NCI-H1436 (cell line): ENCODE measurements around the gene SNHG17.
"Not testable (repeated sequence)": the region's sequence is repeated elsewhere in the genome, so short reads cannot be mapped to it uniquely, and the experiment has no call there.

ENCODE experiments used
- DNase-seq: peaks from one replicate; lab custom pipeline; 2025; lab: John Stamatoyannopoulos, UW

SNHG17 gene

DNA sequence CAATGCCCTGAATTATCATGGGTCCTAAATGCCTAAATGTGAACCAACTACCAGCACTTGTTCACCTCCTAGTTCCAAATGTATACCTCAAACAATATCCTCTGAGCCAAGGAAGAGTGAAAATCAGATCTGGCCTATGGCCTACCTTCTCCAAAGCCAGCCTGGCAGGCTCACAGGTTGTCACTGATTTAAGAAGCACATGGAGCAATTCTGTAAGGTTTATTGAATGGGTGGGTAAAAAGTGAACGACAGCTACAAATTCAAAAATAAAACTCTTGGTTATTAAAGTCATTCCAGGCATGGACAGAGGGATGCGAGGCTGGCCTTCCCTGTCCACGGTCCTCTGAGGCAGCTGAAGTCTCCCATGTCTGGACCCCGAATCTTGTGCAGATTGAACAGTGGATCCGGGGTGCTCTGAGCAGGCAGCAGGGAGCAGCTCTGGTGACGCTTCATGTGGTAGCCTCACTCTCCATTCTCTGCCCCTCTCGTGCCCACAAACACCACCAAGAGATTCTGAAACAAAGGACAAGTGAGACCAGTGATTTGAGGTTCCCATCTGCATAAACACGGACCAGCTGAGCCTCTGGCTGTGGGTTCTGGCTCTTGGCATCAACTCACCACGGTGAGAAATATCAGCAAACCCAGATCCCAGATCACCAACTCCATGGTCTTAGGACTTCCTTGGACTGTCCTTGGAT lies 14.6 kb downstream of the SNHG17 start:
- no peak for DNase-seq

DNA sequence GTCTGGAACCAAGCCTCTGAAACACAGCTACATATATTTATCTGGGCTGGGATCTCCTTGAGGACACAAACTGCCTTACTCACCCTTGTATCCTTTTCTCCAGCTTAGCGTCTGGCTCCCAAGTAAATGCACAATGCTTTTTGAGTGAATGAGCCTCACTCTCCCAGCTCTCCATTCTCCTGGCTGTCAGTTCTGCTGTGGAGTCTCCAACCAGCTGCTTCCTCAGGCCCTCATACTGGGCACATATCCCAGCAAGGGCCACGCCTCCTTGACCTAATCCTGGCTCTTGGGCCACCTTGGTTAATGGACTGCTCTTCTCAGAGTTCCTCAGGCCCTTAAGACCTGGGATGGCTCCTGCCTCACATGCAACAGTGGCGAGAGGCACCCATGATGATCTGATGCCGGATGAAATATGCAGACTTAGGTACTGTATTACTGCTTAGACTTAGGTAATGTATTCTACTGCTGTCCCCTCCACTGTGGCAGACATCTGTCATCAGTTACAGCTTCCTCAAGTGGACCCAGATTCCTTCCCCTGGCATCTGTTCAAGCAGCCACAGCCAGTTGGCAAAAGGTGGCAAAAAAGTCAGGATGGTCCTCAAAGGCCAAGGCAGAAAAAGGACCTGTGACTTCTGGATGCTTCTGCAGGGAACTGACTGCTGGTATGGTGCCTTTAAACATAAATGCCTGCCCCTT lies 16.5 kb downstream of the SNHG17 start:
- DNase-seq, result no peak

DNA sequence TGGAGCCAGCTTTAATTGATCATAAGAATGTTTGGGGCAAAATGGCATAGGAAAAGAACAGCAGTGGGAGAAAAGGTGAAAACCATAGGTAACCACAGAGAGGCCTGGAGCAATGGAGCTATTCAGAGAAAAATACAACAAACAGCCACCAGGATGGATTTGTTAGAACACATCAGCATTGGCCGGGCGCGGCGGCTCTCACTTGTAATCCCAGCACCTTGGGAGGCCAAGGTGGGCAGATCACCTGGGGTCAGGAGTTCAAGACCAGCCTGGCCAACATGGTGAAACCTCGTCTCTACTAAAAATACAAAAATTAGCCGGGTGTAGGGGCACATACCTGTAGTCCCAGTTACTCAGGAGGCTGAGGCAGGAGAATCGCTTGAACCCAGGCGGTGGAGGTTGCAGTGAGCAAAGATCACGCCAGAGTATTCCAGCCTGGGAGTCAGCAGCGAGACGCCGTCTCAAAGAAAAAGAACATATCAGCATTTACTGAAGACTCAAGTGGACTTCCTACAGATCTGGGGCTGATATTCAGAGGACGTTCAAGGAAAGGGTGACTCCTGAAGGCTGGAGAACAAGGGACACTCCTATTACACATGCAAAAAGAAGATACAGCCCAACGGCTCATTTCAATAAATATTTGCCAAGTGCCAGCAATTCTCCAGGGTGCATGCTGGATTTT lies 20.2 kb downstream of the SNHG17 start:
- DNase-seq, result no peak

DNA sequence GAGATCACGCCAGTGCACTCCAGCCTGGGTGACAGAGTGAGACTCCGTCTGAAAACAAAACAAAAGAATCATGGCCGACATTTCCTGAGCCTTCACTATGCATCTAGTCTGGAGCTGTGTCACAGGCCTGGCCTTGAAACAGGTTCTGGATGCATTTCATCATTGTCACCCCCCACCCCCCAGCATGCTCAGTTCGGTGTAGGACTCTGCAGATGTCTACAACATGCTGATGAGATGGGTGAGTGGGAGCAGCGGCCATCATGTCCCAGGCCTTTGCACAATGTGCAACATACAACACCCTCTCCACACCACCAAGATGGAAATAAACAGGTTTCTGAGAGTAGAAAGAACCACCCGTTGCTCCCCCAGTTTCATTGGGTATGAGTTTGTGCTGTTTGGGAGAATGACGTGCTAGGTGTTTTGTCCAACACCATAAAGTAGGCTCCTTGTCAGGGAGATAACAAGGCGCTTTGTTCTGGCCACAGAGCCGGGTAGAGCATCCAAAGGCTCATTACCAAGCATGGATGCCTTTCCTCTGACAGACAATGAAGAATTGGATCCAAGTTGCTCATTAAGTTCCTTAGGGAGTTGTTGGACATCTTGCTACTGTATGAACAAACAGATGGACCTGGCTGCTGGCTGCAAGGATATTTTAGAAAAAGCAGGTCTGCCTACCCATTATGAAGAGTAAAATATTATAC lies 22.1 kb downstream of the SNHG17 start:
- no peak for DNase-seq

DNA sequence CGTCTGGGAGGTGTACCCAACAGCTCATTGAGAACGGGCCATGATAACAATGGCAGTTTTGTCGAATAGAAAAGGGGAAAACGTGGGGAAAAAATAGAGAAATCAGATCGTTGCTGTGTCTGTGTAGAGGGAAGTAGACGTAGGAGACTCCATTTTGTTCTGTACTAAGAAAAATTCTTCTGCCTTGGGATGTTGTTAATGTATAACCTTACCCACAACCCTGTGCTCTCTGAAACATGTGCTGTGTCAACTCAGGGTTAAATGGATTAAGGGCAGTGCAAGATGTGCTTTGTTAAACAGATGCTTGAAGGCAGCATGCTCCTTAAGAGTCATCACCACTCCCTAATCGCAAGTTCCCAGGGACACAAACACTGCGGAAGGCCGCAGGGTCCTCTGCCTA lies 27.3 kb downstream of the SNHG17 start:
- DNase-seq, result not testable (repeated sequence)

DNA sequence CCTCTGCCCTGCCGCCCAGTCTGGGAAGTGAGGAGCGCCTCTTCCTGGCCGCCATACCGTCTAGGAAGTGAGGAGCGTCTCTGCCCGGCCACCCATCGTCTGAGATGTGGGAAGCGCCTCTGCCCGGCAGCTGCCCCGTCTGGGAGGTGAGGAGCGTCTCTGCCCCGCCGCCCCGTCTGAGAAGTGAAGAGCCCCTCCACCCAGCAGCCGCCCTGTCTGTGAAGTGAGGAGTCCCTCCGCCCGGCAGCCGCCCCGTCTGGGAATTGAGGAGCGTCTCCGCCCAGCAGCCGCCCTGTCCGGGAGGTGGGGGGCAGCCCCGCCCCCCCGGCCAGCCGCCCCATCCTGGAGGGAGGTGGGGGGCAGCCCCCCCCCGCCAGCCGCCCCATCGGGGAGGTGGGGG lies 27.8 kb downstream of the SNHG17 start:
- no peak for DNase-seq

DNA sequence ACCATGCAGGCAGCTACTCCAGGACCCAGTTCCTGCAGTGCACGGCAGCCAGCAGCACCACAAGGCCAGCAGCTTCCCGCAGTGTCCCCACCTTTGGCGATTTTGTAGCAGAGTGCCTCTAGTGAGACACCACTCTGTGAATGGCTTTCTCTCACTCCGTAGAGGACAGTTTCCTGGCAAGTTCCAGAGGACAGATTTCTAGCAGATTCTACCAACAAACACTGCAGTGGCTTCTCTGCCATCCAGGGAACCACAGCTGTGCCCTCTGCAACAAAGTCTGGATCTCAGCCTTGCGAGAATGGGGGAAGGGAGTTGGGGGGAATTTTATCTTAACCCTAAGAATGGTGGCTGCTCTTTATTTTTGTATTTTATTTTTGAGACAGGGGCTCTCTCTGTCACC lies 28.7 kb downstream of the SNHG17 start:
- DNase-seq, result no peak

DNA sequence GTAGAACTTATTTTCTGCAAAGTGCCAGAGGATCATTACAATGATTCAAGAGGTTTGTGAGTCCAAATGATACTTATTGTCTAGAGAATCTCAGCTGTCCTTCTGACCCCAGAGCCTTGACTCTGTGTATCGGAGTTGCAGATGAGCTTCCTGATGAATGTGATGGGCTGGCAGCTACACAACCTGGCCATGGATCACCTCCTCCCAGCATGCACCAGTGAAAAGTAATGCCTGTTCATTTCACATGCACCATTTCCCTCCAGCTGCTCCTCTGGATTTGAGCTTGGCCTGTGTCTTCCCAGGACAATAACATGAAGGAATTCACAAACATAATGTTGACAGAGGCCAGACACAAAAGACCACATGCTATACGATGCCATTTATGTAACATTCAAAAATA lies 30.0 kb downstream of the SNHG17 start:
- DNase-seq, result no peak

DNA sequence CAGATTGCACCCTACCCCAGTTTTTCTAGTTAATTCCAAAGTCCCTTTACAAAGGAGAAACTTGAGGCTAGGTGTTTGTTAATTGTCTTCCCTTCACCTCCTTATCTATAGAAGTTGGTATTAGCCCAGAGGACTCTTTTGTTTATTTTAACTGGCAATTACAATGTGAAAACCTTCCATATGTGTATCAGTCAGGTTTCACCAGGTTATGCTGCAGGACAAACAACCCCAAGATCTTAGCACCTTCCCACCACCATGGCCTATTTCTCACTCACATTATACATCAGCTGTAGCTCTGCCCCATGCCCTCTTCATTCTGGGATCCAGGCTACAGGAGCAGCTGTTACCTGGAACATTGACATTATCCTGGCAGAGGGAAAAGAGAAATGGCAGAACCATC lies 31.1 kb downstream of the SNHG17 start:
- DNase-seq, result no peak

DNA sequence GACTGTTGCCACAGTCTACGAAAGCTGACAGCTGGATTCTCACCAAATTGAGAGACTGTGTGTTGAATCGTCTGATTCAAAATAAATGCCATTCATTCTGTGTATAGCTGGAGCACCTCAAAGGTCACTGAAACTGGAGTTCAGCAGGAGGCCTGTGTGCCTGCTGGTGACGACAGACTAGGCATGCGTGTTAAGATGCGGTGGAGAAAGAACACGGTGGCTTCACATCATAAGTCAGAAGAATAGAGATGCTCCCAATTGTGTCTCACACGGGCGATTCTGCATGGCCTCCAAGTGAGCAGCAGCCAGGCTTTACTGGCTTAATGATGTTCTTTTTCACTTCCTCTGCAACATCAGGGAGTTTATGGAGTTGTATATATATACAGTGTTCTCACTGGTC lies 32.3 kb downstream of the SNHG17 start:
- no peak for DNase-seq

DNA sequence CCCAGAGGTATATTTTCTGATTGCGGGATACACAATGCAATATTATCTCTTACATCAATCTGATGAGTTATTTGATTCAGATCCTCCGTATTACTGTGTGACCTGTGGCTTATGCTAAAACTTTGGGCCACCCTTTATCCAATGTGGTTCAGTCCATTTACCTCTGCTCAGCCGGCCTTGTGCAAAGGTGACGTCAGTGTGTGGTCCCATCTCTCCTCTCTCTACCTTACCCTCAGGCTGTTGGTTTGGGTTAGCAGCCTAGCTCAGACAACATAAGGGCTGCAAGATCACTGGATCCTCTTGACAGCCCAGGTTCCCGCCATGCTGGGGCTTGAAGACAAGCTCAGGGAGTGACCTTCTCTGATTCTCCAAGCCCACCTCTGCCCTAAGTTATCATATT lies 33.0 kb downstream of the SNHG17 start:
- DNase-seq, result no peak

DNA sequence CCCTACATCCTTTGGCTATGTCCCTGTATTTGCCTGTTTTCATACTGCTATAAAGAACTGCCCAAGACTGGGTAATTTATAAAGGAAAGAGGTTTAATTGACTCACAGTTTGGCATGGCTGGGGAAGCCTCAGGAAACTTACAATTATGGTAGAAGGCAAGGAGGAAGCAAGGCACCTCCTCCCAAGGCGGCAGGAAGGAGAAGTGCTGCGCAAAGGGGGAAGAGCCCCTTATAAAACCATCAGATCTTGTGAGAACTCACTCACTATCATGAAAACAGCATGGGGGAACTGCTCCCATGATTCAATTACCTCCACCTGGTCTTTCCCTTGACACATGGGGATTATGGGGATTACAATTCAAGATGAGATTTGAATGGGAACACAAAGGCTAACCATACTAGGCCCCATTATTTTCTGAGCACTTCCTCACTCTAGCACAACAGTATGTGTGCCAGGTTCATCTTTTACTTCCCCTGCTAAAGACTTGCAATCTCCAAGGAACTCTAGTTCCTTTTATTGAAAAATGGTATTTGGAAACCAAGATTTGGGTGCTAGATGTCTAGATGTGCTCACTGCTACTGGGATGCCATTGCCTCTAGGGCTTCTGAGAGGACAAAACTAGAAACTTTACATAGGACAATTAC lies 39.3 kb downstream of the SNHG17 start:
- not testable (repeated sequence) for DNase-seq

DNA sequence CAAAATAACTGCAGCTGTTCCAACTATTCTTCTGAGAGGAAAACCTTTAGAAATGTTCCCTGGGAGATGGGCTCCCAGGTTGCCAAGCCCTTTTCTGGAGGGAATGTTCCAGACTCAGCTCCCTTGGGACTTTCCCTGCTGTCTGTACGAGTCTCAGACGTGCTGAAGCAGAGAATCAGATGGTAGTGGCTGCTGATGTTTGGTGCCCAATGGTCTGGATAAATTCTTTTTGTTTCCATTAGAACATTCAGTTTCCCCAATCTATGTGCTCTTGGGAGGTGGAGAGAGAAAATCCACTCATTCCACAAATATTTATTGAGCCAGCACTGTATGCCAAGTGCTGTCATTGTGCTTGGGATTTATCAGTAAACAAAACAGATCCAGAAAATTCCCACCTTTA lies 40.0 kb downstream of the SNHG17 start:
- DNase-seq, result no peak

DNA sequence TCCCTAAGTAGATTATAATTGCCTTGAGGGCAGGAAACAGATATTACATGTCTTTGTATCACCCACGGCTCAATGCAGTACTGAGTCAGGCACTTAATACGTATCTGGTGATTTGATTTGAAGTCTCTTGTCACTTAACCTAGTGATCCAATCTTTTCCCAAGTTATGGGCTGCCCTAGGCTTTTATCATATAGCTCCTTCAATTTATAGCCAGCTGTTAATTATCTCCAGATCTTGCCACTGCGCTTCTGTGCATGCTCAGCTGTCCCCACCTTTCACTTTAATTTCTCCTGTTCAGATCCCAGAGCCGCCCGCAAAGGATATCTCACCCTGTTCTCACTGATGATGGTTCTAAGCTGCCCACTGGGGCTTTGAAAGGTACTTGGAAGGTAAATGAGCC lies 41.9 kb downstream of the SNHG17 start:
- DNase-seq, result no peak

DNA sequence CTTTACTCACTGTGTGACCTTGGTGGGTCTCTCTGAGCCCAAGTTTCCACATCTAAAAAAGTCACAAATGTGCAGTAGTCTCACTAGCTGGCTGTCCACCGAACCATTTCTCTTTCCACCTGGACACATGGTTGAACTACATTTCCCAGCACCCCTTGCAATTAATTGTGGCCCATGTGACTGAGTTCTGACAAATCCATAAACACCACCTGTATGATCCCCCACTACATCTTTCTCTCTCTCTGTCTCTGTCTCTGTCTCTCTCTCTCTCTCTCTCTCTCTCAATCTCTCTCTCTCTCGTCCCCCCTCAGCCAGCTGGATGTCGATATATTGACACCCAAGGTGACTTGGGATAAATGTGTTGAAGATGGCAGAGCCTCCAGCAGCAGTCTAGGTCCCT lies 42.8 kb downstream of the SNHG17 start:
- DNase-seq, result no peak

DNA sequence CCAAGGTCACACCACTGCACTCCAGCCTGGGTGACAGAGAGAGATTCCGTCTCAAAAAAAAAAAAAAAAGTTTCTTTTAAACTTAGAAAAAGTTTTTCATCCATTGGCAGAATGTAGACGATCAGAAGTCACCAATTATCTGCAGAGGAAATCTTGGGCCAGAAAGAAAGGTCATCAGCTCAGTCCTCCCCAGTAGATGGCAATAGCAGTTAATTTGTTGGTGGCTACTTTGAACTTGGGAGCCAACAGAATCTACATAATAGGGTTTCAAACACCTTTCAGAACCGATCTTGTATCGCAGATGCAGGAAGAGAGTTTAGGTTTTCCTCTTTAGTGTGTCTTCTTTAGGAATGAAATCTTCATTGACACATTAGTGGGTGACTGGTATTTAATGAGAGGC lies 47.2 kb downstream of the SNHG17 start:
- no peak for DNase-seq

DNA sequence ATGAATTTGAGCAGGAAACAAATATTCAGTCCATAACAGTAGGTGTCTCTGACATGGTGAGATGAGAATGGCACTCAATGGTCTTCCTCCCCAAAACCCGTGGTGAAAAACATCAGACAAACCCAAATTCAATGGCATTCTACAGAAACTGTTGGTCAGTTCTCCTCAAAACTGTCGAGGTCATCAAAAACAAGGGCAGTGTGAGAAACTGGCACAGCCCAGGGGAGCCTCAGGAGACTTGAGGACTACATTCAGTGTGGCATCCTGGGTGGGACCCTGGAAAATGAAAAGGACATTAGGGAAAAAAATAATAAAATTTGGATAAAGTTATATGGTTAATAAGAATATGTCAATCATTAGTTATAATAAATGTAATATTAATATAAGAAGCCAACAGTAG lies 48.3 kb downstream of the SNHG17 start:
- DNase-seq, result no peak

DNA sequence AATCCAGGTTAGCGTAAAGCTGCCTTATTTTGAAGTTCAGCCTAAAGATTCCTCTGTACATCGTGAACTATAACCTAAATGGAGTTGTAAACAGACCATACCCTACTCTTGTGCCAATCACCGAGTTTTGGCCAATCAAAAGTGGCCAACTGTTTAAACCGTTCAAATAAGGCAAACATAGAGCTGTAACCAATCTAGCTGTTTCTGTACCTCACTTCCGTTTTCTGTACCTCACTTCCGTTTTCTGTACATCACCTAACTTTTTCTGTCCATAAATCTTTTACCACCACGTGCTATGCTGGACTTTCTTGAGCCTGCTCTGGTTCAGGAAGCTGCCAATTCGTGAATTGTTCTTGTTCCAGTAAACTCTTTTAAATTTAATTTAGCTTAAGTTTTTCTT lies 49.1 kb downstream of the SNHG17 start:
- no peak for DNase-seq

DNA sequence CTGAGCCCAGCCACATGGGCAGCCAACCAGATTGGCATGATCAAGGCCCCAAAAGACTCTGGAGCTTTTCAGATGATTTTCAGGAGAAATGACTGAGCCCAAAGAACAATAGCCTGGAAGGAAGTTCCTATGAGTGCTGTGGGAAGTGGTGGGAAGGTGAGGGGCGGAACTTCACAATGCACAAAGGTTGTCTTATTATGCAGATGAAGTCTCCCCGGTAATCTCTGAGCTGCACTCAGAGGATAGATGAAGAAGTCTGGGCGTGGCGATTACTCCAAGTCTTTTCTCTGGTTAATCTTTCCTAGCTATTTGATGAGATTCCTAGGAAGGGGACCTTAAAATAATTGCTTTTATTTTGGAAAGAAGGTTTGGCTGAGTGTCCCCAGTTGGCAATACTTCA lies 52.0 kb downstream of the SNHG17 start:
- no peak for DNase-seq

DNA sequence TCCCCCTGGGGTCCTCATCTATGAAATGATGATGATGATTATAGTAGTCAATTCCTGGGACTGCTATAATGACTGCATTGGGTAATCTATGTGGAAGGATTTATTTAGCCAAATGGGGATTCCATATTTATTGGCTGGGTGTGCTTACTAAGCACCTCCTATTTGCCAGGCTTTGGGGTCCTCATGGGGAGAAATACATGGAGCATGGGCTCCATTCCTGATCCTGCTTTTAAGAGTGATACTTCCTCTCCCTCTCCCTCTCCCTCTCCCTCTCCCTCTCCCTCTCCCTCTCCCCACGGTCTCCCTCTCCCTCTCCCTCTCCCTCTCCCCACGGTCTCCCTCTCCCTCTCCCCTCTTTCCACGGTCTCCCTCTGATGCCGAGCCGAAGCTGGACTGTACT lies 57.3 kb downstream of the SNHG17 start:
- DNase-seq, result not testable (repeated sequence)

DNA sequence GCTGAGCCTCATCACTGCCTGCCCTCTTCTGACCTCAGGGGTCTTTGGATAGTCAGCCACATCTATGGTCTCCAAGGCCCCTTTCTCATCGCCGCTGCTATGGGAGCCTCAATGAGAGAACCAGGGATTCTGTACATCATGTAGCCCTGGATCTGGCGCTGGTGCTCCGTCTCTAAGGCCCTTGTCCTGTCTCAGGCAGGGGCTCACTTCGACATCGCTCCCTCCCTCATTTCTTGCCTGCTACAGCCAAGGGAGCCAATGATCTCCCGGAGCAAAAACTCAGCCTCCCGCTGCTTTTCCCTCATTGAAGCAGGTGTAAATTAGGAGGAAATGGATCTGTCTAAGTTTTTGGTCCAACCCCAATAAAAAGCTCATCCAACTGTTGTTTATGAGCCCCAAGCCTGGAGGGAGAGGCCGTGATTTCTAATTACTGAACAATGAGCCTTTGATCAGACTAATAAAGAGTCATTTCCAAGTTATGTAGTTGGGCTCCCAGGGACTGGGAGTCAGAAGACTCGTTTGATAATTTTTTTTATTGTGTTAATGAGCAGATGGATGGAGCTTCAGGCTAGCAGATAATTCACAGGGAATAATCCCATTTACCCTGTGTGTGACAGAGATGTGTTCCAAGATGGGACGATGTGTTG lies 58.0 kb downstream of the SNHG17 start:
- DNase-seq, result no peak

DNA sequence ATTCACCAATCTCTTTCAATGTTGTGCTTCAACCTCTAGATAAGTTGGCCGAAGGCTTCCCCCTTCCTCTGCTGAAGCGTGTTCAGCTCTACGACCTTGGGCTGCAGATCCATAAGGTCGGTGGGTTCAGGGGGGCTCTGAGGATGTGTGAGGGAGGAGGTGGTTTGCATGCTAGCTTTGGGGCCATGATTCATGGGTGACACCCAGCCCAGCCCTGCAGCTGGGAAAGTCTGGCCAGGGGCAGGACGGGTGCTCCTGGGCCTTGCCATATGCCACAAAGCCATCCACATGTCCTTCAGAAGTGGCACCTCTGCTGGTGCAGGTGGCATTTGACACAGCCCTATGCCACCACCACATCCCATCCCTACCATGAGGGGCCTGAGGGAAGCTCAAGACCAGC lies 61.2 kb downstream of the SNHG17 start:
- no peak for DNase-seq
